Measurements from ENCODE around the gene IQCE.

IQCE gene

DNA sequence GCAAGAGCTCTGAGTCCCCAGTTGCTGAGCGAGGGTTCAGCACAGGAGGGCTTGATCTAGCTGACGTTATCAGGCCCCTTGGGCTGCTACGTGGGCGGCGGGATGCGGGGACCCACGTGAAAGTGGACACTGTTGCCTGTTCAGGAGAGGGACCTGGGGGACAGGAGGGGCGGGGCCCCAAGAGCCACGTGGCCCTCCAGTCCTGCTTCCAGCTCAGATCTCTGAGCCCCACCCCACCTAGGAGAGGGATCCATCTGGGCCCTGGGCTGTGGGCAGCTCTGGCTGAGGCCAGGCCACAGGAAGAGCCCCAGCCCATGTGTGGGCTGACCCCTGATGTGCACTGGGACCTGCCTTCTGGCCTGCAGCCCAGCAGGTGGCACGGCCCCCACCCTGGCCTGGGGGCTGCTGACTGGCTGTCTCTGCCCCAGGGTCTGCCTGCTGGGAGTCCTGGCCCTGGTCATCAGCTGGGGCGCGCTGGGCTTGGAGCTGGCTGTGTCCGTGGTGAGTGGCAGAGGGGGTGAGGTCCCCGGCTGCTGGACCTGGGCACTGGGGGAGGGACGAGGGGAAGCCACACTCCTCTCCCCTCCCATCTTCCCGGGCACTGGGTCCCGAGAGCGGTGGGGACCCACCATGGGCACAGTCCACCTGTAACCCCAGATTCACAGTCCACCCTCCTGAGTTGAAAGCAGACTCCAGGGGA lies 90.5 kb downstream of the IQCE start:
- no peak for DNase-seq (ENCODE audit: low spot score)

- no peak for DNase-seq (ENCODE audit: low spot score)
Measured at GRCh38 chr7:2649991-2650390, 91.2 kb downstream of the IQCE start.

- no peak for DNase-seq (ENCODE audit: low spot score)
Measured at GRCh38 chr7:2650451-2650850, 91.7 kb downstream of the IQCE start.

GRCh38 chr7:2651336-2651735 lies 92.6 kb downstream of the IQCE start:
- no peak for DNase-seq (ENCODE audit: low spot score)

- DNase-seq (ENCODE audit: low spot score): no peak
Measured at GRCh38 chr7:2651847-2652735, 93.3 kb downstream of the IQCE start.

- no peak for DNase-seq (ENCODE audit: low spot score)
Measured at GRCh38 chr7:2652736-2653060, 93.9 kb downstream of the IQCE start.

- no peak for DNase-seq (ENCODE audit: low spot score)
Measured at GRCh38 chr7:2654059-2654458, 95.3 kb downstream of the IQCE start.

DNA sequence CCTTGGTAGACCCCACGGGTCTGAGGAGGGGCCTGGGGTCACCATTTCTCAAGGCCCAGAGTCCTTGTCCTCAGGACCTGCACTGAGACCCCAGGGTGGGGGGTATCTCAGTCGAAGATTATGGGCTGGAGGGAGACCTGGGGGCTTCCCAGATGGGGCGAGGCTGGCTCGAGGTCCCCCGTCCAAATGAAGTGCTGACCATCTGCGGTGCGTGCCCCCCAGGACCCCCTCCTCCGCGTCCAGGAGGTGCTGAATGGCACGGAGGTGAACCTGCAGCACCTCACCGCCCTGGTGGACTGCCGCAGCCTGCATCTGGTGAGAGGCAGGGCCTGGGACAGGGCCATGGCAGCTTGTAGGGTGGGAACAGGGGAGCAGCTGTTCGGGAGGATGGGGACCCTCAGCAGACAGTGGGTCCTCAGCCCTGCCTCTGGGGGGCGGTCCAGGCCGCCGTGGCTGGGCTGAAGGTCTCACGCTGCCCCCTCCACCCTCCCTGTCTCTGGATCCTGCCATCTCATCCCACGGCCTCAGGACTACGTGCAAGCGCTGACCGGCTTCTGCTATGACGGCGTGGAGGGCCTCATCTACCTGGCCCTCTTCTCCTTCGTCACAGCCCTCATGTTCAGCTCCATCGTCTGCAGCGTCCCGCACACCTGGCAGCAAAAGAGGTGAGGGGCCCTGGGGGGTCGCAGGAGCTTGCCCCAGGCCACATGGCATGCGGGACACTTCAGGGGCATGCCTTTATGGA lies 97.3 kb downstream of the IQCE start:
- DNase-seq (ENCODE audit: low spot score): no peak

DNA sequence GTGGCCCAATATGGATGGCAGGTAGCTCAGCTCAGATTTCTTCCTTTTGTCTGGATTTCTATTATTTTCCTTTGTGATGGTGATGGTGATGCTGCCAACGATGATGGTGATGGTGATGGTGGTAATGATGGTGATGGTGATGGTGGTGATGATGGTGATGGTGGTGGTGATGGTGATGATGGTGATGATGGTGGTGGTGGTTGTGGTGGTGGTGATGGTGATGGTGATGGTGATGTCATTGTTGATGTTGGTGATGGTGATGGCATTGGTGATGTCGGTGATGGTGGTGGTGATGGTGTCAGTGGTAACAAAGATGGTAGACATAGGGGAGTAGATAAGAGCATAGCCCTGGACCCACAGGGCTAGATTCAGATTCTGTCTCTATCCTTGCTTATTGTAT lies 98.4 kb downstream of the IQCE start:
- no peak for DNase-seq (ENCODE audit: low spot score)

- no peak for DNase-seq (ENCODE audit: low spot score)
Measured at GRCh38 chr7:2657920-2658671, 99.3 kb downstream of the IQCE start.

GRCh38 chr7:2658941-2659340 lies 100.2 kb downstream of the IQCE start:
- no peak for DNase-seq (ENCODE audit: low spot score)

DNA sequence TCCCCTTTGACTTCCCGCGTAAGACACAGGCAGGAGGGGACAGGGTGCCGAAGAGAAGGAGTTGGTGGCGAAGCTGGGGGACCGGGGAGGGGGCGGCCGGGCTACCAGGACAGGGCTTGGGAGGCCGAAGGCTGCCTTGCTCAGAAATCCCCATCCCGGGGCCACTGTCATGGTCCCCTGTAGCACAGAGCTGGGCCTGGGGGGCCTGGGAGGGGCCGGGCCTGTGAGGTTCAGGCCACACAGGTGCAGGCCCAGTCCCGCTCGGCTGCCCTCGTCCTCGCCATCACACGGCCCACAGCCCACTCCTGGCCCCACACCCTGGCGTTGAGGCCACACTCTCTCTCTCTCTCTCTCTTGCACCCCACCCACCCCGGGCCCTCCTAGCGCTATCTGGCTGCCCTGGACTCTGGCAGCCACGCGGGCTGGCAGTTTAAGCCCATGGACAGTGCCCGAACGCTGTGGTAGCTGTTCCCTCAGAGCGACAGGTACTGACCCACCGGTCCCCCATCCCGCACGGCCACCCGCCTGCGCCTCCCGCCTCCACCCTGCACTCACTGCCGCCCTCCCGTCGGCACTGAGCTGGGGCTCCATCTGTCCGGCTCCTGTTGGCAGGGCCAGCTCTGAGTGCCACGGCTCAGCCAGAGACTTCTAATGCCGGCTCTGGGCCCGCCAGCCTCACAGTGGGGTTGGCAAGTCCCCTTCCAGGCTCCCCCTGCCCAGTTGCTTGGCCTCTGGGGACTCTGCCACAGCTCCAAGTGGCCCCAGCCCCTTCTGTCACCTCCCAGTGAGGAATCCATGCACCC lies 101.0 kb downstream of the IQCE start:
- no peak for DNase-seq (ENCODE audit: low spot score)

- no peak for DNase-seq (ENCODE audit: low spot score)
Measured at GRCh38 chr7:2660359-2661095, 101.7 kb downstream of the IQCE start.

DNA sequence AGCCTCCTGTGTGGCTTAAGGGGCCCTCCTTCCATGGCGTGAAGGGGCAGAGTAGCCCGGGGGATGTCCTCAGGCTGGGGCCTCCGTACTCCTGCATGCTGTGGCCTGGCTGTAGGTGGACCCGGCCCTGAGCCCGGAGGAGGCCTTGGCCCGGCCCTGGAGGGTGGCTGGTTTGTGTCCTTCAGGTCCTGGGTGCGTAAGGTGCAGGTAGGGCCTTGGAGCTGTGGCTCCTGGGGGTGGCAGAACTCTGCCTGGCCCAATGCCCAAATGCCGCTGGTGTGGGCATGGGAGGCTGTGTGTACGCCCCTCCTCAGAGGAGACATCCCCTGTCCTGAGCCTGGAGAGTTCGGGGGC lies 102.3 kb downstream of the IQCE start:
- DNase-seq (ENCODE audit: low spot score): no peak

DNA sequence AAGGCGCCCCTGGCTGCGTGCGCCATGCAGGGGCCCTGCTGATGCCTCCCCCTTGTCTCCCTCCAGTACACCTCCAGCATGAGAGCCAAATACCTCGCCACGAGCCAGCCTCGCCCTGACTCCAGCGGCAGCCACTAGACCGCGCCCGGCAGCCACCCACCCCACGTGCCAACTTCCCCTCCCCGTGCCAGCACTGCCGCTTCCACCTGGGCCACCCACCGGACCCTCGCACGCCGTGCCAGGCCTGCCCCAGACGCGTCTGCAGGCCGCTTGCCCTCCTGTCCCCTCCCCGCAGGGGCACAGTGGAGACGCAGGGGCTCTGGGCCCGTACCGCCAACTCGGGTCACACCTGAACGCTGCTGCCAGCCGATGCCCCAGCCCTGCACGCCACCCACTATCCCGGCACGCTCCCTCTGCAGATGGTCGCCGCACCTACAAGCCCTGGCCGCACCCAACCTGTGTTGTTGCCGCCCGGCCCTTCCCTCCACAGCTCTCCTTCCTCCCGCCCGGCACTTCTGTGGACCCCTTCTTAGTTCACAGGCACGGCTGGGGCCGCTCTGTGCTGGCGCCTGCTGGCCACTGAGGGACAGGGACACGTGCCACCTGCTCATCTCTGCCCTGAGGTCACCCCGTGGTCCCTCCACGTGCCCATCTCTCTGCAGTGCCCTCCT lies 103.0 kb downstream of the IQCE start:
- DNase-seq (ENCODE audit: low spot score): no peak

DNA sequence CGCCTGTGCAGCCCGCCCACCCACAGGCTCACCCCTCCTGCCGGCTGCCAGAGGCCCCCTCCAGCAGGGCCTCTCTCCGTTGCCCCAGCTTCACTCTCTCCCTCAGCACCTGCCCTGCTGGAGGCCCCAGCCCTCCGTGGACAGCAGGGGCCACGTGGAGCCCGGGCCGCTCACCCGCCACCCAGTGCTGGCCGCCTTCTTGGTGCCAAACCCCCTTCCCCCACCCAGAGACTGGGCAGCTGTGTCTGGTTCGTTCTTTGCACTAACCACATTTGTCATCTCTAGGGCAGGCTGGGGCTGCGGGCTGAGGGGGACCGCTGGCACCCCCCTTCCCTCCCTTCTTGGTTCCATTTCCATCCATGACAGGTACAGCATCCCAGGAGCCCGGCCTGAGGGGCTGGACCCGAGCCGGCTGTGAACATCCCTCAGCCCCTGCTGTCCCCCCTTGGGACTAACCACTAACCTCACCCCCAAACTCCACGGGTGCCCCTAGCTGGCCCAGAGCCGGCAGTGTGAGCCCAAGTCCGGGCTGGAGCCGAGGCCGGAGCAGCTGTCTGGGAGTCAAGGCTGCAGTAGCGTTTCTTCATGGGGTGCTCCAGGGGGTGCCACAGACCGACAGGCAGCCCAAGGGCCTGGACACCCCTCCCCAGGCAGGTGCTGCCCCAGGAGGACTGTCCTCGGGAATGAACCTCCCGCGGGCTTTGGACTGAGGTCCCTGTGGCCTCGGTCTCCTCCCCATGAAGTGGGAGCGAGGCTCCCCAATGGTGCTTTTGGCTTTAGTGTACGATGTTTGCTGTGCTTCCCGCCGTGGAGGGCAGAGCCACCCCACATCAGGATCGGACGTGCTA lies 103.7 kb downstream of the IQCE start:
- DNase-seq (ENCODE audit: low spot score): no peak

DNA sequence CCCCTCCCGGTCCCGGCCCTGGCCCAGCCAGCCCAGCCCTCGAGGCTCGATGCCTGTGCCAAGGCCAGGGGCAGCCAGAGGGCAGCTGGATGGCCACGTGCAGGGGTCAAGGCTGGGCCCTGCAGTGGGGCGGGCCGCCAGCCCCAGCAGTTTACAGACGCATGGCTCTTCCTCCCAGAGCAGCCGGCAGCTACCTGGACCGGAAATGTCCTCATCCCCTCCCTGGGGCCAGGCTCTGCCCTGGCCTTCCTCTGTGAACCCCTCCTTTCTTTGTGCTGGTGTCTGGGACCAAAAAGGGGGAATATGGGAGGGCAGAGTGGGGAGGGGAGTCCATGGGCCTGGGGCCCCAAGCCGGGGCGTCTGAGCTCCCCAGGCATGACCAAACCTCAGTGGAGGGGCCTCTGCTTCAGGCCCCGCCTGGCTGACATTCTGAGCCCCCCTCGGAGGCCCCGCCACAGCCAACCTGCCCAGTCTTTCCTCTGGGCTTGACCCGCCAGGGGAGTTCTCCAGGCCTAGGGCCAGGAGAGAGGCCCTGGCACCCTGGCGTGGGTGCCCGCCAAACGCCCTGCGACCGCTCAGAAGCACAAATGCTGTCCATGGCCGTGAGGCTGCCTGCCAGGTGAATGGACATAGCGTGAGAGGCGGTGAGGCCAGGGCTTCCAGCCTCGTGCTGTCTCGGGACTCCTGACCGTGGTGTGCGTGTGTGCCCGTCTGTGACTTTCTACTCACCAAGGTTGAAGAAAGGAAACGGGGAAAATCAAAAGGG lies 104.5 kb downstream of the IQCE start:
- DNase-seq (ENCODE audit: low spot score): no peak

DNA sequence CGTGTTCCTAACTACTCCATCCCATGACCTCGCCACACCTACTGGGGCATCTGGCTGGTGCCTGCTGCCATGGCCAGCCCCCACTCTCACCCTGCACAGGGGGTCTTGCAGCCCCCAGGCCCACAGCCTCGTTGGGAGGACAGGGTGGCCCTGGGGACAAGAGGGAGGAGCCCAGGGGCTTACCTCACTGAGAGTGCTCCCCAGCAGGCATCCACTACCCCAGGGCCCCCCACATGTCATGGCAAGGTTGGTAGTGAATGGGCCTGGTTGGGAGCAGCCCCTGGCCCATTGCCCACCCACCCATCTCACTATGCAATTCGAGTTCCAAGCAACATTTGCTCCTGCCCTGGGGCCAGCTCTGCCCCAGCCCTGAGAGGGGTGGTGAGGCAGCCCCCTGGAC lies 105.2 kb downstream of the IQCE start:
- no peak for DNase-seq (ENCODE audit: low spot score)
